K562 treated with DMSO at 1 percent for 48 hours (cell line): ENCODE results near the gene GTF2A1L. TPM values are rescaled to one million over a fixed set of nuclear protein-coding genes. Genes with fewer than 3 reads are reported as not detected.

Source experiments
- total RNA-seq: library from RNA; unstranded; fragments of 300-600 nt; gene quantifications from 2 replicates; pipeline ENCODE4 v1.2.3, GENCODE V29; 2022; ENCODE audit warnings: low replicate concordance; ENCODE audit errors: extremely low read depth

Gene GTF2A1L
- not detected in 2 replicates for total RNA-seq

DNA sequence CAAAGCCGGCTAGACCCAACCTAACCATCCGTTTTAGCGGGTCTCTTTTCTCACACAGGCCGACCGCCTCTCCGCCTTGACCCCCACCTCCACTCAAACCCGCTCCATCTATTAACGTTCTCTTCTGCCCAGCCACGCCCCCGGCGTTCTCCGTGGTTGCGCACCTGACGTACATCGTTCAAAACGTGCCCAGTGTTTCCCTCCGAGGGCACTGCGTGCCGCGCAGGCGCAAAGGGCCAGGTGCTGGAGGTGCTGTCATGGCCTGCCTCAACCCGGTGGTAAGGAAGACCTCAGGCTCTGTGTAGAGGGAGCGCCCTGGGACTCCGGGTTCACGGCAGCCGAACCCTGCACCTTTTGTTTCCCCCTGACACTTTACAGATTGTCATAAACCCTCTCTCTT is at the start of gene GTF2A1L:
TSS of gene GTF2A1L (plus strand) at position 239 of the 400 bp plus-strand sequence. CDS start at position 258, 19 bp downstream.

Other genes starting within 250 kb of the GTF2A1L start
- not detected in 2 replicates for gene PPP1R21, start 177.1 kb upstream of the GTF2A1L start, total RNA-seq
- gene STON1, start 87.7 kb upstream of the GTF2A1L start, total RNA-seq, result not detected in 2 replicates
- not detected in 2 replicates for gene LHCGR, start 137.9 kb downstream of the GTF2A1L start, total RNA-seq